Measurements from ENCODE around the gene MORN3.

The MORN3 gene

DNA sequence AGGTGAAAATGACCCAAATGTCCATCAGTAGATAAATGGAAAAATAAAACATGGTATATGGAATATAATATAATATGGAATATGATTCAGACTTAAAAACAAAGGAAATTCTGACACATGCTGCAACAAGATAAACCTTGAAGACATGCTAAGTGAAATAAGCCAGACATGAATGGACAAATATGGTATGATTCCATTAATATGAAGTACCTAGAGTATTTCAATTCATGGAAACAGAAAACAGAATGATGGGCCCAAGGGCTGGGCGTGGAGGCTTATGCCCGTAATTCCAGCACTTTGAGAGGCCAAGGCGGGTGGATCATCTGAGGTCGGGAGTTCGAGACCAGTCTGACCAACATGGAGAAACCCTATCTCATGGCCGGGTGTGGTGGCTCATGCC lies 65.9 kb downstream of the MORN3 start:
- no peaks in the 10 kb centered on the region for H3K27me3 ChIP-seq (ENCODE audit: insufficient read depth, insufficient read length)
- H3K9me3 ChIP-seq (ENCODE audit: insufficient read depth, low read length): no peaks in the 10 kb centered on the region
- TF ChIP-seq ZNF274 (IDR thresholded peaks at IDR 0.05; ENCODE audit: low read depth, low read length): no peak
- TF ChIP-seq SUZ12 (IDR thresholded peaks at IDR 0.05; ENCODE audit: extremely low read depth, insufficient read depth, insufficient read length): no peak
- no peak for TF ChIP-seq YY1 (IDR thresholded peaks at IDR 0.05; ENCODE audit: insufficient read depth, insufficient read length)
- H3K4me1 ChIP-seq (ENCODE audit: insufficient read depth, insufficient read length): no peaks in the 10 kb centered on the region
- H3K9ac ChIP-seq (ENCODE audit: insufficient read length, low read depth): no peak overlapping the region
- no peak for DNase-seq (ENCODE audit: low read depth, low spot score)
- H3K36me3 ChIP-seq (ENCODE audit: insufficient read depth, insufficient read length, low read length): no peaks in the 10 kb centered on the region
- H3K4me3 ChIP-seq (ENCODE audit: insufficient read length, low read depth): no peak overlapping the region

DNA sequence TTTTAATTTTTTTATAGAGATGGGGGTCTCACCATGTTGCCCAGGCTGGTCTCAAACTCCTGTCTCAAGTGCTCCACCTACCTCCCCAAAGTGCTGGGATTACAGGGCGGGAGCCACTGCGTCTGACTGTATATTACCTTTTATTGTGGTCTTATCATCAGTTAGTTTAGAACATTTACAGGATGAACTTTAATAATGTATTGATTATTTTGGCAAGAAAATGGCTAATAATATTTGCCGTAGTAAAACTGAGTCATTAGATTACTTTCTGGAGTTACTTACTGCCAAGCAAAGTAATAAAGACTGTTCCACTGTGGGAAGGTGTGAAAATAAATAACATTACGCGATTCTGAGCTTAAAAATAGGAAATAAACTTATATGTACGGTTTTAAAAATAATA lies 66.7 kb downstream of the MORN3 start:
- no peaks in the 10 kb centered on the region for H3K4me1 ChIP-seq (ENCODE audit: insufficient read depth, insufficient read length)
- H3K9me3 ChIP-seq (ENCODE audit: insufficient read depth, low read length): no peaks in the 10 kb centered on the region
- H3K4me3 ChIP-seq (ENCODE audit: insufficient read length, low read depth): no peak overlapping the region
- H3K36me3 ChIP-seq (ENCODE audit: insufficient read depth, insufficient read length, low read length): no peaks in the 10 kb centered on the region
- no peaks in the 10 kb centered on the region for H3K27me3 ChIP-seq (ENCODE audit: insufficient read depth, insufficient read length)
- no peak for TF ChIP-seq SUZ12 (IDR thresholded peaks at IDR 0.05; ENCODE audit: extremely low read depth, insufficient read depth, insufficient read length)
- no peak for TF ChIP-seq ZNF274 (IDR thresholded peaks at IDR 0.05; ENCODE audit: low read depth, low read length)
- no peak for TF ChIP-seq YY1 (IDR thresholded peaks at IDR 0.05; ENCODE audit: insufficient read depth, insufficient read length)
- no peak overlapping the region for H3K9ac ChIP-seq (ENCODE audit: insufficient read length, low read depth)
- no peak for DNase-seq (ENCODE audit: low read depth, low spot score)

DNA sequence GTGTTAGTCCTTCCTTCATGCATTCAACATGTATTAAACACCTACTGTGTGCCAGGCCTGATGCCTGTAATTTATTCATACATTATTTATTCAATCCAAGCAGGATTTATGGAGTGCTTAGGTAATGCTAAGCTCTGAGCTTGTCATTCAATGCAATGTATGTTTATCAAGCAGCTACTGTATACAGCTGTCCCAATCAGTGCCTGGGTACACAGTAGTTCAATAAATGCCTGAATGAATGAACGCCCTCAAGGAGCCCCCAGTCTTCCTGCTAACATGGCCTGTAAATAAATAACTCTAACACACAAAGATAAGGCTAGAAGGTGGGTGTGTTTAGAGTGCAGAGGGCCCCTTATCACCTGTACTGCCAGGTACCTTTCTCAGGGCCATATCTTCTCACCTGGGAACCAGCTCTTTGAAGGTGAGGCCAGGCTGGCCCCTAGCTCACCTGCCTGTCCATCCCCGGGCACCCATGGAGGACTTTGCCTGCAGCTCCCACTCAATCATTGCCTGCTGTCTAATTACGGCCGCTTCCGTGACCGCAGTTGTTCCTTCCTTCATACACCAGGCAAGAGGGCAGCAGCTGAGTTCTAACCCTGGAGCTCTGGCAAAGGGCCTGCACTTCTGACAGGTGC lies 68.6 kb downstream of the MORN3 start:
- Histone ChIP-seq H3K27me3 (ENCODE audit: insufficient read depth, insufficient read length) (no peaks in the 10 kb centered on the region), H3K4me1 (ENCODE audit: insufficient read depth, insufficient read length) (no peaks in the 10 kb centered on the region), H3K9ac (ENCODE audit: insufficient read length, low read depth) (no peak overlapping the region), H3K4me3 (ENCODE audit: insufficient read length, low read depth) (no peak overlapping the region), H3K36me3 (ENCODE audit: insufficient read depth, insufficient read length, low read length) (peaks cover under 1% of the 10 kb centered on the region), H3K9me3 (ENCODE audit: insufficient read depth, low read length) (no peaks in the 10 kb centered on the region)
- TF ChIP-seq YY1 (IDR thresholded peaks at IDR 0.05; ENCODE audit: insufficient read depth, insufficient read length) (no peak), SUZ12 (IDR thresholded peaks at IDR 0.05; ENCODE audit: extremely low read depth, insufficient read depth, insufficient read length) (no peak), ZNF274 (IDR thresholded peaks at IDR 0.05; ENCODE audit: low read depth, low read length) (no peak)
- no peak for DNase-seq (ENCODE audit: low read depth, low spot score)

Data from NT2/D1 (cell line).